ENCODE results near the gene RPS14.

GRCh38 chr5:150407096-150407720 is 42.3 kb downstream of the RPS14 start:
- TF ChIP-seq EZH2phosphoT487 (IDR thresholded peaks at IDR 0.05; ENCODE audit: insufficient read depth, low read depth) (no peak), EZH2 (IDR thresholded peaks at IDR 0.05; ENCODE audit: insufficient read depth, poor library complexity, severe bottlenecking) (no peak)
